ENCODE data around the gene KRT6C.

DNA sequence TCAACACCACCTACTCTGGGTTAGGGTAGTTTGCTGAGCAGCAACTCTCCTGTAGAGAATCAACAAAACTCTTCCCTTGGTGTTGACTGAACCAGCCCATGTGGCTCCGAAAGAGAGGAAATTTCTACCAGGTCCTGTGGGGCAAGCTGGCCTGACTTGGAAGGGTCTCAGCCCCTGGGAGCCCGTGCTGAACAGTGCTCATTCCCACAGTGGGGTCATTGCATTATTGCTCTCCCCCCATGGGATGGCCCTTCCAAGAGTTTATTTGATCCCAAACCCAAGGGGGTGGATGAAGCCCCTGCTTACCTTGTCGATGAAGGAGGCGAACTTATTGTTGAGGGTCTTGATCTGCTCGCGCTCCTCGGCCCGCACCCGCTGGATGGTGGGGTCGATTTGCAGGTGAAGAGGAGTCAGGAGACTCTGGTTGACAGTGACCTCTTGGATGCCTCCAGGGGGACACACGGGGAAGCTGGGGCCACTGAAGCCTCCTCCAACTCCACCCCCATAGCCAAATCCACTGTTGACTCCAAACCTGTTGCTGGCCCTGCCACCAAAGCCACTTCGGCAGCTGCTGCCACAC is 40.0 kb downstream of the KRT6C start:
- TF ChIP-seq, protein P1, sequence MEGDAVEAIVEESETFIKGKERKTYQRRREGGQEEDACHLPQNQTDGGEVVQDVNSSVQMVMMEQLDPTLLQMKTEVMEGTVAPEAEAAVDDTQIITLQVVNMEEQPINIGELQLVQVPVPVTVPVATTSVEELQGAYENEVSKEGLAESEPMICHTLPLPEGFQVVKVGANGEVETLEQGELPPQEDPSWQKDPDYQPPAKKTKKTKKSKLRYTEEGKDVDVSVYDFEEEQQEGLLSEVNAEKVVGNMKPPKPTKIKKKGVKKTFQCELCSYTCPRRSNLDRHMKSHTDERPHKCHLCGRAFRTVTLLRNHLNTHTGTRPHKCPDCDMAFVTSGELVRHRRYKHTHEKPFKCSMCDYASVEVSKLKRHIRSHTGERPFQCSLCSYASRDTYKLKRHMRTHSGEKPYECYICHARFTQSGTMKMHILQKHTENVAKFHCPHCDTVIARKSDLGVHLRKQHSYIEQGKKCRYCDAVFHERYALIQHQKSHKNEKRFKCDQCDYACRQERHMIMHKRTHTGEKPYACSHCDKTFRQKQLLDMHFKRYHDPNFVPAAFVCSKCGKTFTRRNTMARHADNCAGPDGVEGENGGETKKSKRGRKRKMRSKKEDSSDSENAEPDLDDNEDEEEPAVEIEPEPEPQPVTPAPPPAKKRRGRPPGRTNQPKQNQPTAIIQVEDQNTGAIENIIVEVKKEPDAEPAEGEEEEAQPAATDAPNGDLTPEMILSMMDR (IDR thresholded peaks at IDR 0.05; ENCODE audit: insufficient read depth, low read length, poor library complexity, severe bottlenecking), result no peak
- TF ChIP-seq EZH2phosphoT487 (conservative IDR thresholded peaks at IDR 0.05; ENCODE audit: low read length), result no peak
